Gastroesophageal sphincter (tissue), 3 donors: Measurements from ENCODE around the gene MED26.
"Not testable (repeated sequence)": the region's sequence is repeated elsewhere in the genome, so short reads cannot be mapped to it uniquely, and the experiment has no call there.

Source experiments
- POLR2AphosphoS5 ChIP-seq: sonication (generic); formaldehyde crosslinking; IDR thresholded peaks from one replicate; pipeline ENCODE4 v1.6.1; 2017; ENCODE audit warnings: antibody characterized with exemption
- TF ChIP-seq, protein P1 (sequence below), 4 experiments: fragments of 200-600 bp in 2 of 4; fragments of 450-650 bp in 2 of 4; sonication (generic) in 1 of 4; IDR thresholded peaks; one replicate each; pipeline ENCODE4 v1.5.1; 2017 to 2019; ENCODE audit warnings: antibody characterized with exemption in 4 of 4, mild to moderate bottlenecking in 2 of 4, moderate library complexity in 2 of 4

DNA sequence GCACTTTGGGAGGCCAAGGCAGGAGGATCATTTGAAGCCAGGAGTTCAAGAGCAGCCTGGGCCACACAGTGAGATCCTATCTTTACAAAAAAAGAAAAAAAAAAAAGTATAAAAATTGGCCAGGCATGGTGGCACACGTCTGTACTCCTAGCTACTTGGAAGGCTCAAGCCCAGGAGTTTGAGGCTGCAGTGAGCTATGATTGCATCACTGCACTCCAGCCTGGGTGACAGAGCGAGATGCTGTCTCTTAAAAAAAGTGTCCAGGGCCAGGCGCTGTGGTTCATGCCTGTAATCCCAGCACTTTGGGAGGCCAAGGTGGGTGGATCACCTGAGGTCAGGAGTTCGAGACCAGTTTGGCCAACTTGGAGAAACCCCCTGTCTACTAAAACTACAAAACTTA lies 45.8 kb upstream of the MED26 start:
- TF ChIP-seq, protein P1, sequence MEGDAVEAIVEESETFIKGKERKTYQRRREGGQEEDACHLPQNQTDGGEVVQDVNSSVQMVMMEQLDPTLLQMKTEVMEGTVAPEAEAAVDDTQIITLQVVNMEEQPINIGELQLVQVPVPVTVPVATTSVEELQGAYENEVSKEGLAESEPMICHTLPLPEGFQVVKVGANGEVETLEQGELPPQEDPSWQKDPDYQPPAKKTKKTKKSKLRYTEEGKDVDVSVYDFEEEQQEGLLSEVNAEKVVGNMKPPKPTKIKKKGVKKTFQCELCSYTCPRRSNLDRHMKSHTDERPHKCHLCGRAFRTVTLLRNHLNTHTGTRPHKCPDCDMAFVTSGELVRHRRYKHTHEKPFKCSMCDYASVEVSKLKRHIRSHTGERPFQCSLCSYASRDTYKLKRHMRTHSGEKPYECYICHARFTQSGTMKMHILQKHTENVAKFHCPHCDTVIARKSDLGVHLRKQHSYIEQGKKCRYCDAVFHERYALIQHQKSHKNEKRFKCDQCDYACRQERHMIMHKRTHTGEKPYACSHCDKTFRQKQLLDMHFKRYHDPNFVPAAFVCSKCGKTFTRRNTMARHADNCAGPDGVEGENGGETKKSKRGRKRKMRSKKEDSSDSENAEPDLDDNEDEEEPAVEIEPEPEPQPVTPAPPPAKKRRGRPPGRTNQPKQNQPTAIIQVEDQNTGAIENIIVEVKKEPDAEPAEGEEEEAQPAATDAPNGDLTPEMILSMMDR (IDR thresholded peaks at IDR 0.05) = not testable (repeated sequence)
- not testable (repeated sequence) for TF ChIP-seq POLR2AphosphoS5
